Keratinocyte (primary cell): ENCODE results near the gene GNS.

Experiments
- CTCF ChIP-seq, 3 experiments: IDR thresholded peaks in 1 of 3; conservative IDR thresholded peaks in 1 of 3; optimal IDR thresholded peaks in 1 of 3; 2 replicates in 2 of 3; 3 replicates in 1 of 3; pipeline versions ENCODE3 to v1.5.1; 2011; ENCODE audit warnings: low read length in 3 of 3, mild to moderate bottlenecking in 3 of 3, moderate library complexity in 2 of 3, control low read depth in 1 of 3, inconsistent platforms in 1 of 3; ENCODE audit not compliant: insufficient read depth in 2 of 3; ENCODE audit errors: extremely low read depth in 1 of 3
- EZH2 ChIP-seq: IDR thresholded peaks from one replicate; pipeline ENCODE4 v1.6.1; 2012; ENCODE audit warnings: inconsistent platforms, mild to moderate bottlenecking, low read length, moderate library complexity

GRCh38 chr12:64706306-64706705 is 52.9 kb downstream of the GNS start:
- TF ChIP-seq CTCF (optimal IDR thresholded peaks at IDR 0.05 in 1 of 3, IDR thresholded peaks at IDR 0.05 in 1 of 3, conservative IDR thresholded peaks at IDR 0.05 in 1 of 3; ENCODE audit: extremely low read depth in 1 of 3, insufficient read depth in 2 of 3, low read length in 3 of 3) (no peak), EZH2 (no peak)
